Stimulated activated CD4-positive, alpha-beta T cell treated with anti-CD3 and anti-CD28 coated beads, Interleukin-4, amount 100 ng/mL, for 48 hours (primary cell): Measurements from ENCODE around the gene MAP1LC3A.

Source experiments
- DNase-seq, 2 donors: peaks; one replicate each; pipeline ENCODE4 v3.0.0-alpha.2; 2020; ENCODE audit warnings: low read depth in 2 of 2

The MAP1LC3A gene

DNA sequence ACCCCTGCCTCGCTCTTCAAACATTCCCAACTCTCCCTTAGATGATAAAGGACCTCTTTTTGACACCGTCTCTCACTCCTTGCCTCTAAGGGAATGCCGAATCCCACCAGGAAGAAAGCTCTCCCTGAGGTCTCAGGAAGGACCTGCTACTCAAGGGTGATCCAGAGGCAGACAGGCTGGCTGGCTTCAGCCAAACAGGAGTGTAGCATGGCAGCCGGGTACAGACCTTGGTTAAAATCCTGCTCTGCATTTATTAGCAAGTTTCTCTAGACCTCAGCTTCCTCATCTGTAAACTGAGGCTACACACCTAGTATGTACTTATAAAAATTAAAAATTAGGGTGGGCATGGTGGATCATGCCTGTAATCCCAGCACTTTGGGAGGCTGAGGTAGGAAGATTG is 17.2 kb downstream of the MAP1LC3A start:
- no peak for DNase-seq

DNA sequence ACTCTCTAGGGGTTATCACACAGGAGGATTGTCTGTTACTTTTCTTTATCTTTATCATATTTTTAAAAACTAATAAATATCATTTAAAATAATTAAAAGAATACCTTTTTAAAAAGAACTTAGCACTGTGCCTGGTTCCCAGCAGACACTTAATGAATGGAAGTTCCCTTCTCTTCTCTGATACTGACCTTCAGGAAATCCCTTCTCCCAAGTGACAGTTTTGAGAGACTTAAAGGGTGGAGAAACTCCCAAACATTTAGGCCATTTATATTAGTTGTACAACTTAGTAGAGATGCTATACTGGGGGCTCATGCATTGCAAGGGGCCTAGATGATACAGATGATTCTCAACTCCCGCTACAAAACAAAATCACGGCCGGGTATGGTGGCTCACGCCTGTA is 18.5 kb downstream of the MAP1LC3A start:
- no peak for DNase-seq

DNA sequence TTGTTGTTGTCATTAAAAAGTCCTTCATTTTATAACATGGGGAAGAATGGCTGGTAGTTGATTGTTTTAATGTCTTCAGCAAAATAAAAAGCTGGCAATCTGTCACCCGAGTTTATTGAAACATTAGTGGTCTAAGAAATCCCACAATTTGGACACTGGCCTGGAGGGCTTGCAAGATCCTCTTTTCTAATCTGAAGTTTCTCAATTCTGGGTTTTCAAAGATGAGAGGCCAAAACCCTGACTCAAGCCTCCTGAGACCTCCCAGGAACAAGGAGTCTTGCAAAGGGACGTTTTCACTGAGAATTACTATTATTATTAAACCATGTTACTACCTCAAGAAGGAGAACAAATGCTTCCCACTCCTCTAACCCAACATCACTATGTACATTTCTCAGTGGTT is 19.5 kb downstream of the MAP1LC3A start:
- no peak for DNase-seq

DNA sequence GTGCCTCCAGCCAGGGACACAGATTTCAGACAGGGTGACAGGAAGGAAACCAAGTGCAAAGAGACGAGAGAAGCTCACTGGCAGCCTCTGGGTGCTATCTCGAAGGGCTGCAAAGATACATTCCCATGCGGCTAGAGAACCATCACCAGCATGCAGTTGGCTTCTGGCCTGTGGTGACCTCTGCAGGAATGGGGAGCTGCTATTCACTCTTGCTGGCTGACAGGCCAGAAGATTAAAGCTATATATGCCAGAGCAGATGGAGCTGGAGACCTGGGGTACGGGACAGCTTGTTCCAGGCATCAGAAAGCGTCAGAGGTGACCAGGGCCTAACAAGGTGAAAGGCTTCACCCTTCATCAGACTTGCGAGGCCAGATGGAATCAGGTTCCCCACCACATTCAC is 20.0 kb downstream of the MAP1LC3A start:
- no peak for DNase-seq

DNA sequence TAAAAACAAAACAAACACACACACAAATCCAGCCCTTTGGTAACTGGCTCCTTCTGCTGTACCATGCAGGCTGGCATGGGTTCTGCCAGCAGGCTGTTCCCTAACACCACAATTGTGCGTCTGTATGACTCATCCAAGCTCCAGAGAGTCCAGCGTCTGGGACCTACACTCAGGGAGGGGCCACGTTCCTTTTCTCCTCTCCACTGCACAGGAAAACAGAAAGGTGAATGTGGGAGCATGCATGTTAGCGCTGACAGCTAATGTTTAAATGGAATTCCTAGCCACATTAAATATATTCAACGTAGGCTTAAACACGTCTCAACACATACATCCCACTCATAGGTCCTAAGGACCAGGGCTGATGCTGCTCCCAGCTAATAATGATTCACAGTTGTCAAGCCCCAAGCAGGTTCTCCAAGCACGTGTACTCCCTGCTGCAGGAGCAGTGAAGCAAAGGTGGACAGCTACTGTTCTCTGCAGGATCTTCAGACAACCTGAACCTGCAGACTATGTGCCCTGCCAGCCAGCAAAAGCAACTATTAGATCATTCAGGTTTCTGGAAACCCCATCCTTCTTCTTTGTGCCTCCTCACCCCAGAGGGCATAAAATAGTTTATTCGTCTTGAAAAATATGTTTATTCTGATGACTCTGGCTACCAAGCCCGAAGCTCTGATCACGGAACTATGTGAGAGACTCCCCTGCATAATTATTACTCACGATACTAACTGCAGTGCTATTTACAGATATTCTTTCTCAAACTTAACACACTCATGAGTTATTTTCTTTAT is 20.9 kb downstream of the MAP1LC3A start:
- DNase-seq = no peak

DNA sequence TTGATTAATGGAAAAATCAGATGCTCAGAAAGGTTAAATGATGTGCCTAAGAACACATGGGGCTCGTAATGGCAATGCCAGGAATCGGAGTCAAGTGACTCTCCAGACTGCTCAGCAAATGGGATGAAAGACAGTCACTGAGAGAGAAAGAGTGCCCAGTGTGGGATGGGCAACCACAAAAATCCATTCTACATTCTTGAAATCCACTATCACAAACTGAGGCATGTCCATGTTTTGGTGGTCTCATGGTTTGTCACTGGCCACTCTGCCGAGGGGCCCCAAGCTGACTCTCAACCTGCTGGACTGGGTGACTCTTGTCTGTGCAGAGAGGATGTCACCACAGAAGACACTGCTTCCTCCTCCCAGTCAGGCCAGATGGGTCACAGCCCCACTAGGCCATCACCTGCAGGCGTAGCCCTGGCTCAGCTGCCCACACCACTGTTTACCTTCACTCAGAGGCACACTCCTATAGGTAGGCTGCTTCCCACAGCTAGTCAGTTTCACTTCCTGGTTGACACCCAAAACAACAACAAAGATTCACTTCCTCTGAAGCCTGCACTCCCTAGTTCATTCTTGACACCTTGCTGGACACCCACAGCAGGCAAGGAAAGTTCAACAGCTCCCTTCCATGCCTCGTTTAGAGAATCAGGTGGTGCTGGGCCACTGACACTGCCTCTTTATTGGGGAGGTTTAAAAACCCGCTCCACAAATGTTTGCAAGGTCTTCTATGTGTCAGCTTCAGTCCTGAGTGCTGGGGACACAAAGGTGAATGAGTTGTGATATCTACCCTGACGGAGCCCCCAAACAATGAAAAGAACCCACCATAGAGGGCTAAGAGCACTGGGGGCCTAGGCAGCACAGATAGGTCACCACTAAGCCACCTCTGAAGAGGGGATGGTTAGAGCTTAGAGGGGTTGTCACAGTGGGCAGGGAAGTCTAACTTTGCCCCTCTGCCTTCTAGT is 21.7 kb downstream of the MAP1LC3A start:
- DNase-seq = no peak

DNA sequence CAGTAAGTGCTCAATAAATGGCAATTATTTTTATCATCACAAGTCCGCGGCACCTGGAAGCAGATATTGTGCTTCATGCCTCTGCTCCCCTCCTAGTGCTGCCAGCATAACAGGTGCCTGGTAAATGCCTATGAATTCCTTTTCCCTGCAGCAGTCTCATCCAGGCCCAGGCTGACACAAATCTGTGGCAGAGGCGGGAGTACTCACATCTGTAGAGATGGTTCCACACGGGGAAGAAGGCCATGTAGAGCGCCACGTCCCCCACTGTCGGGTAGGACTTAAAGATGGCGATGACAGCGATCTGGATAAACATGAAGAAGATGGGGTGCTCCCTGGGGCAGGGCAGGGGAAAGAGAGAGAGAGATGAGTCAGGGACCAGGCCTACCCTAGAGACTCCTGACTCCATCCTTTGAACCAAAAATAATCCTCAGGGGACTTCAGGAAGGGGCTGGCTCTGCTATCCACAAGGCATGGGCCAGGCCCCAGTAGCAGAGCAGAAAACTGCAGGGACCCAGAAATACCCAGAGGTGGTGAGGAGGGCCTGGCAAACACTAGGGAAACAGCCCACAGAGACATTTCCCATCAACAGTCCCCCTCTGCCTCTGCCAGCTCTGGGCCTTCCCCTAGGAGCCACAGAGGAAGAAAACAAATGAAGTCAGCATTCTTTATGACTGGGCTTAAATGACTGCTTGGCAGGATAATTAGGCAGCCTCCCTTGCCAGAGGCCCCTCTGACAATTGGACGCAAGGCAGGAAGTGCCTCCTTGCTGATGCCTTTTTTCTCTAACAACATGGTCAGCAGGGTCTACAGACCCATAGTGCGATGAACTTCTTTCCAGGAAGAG is 23.0 kb downstream of the MAP1LC3A start:
- peak in 1 of 2 donors; percentile 30 for DNase-seq

DNA sequence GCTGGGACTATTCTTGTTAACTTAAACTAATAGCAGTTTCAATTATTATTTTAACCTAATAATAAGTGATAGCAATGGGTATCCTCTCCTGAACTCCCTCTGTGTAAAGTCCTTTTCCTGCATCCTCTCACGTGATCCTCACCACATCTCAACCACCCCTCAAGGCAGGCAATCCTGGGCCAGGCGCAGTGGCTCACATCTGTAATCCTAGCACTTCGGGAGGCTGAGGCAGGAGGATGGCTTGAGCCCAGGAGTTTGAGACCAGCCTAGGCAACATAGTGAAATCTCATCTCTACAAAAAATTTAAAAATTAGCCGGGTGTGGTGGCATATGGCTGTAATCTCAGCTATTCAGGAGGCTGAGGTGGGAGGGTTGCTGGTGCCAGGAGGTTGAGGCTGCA is 23.7 kb downstream of the MAP1LC3A start:
- no peak for DNase-seq

DNA sequence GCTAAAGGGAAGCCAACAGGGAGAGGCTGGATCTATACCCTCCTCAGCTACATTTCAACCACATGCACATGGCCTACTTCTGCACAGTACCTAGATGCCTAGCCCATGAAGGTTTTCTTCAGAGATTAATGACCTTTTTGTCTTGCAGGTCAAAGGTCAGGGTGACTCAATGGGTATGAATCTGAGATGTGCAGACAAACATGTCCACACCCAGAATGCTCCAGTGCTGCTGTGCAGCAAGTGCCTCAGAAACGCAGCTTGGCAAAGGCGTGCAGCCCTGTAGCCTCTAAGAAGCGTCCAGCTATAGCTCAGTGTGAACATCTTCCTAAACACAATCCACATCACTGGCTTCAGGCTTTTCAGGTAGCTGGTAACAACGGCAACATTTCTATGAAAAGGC is 24.4 kb downstream of the MAP1LC3A start:
- DNase-seq = no peak

DNA sequence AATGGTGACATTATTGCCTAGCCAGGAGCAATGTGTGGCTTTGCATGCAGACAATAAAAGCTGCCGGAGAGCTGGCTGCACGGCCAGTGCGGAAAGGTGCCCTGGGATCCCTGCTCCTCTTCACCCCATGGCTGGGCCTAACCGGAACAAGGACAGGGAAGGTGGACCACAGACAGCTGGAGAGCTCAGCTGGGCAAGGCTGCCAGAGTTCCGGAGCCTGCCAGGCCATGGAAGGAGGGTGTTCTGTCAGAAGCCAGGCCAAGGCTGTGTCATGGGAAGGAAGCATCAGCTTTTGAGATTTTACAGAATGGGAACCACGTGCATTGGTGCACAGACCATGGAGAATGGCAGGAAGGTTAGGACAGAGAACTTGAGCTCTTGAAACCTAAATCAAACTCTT is 25.0 kb downstream of the MAP1LC3A start:
- no peak for DNase-seq

DNA sequence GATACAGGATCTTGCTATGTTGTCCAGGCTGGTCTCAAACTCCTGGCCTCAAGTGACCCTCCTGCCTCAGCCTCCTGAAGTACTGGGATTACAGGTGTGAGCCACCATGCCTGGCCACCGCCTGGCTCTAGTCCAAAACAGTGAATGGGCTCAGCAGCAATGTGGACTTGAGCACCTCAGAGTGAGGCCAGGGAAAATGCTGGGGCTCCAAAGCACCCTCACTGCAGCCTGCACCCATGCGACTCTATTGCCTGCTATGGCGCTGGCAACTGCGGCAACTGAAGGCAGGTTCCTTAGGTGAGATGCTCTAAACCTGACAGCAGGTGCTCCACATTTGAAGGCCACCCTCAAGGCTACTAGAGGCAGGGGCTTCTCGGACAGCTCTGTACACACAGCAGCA is 26.5 kb downstream of the MAP1LC3A start:
- DNase-seq = no peak

DNA sequence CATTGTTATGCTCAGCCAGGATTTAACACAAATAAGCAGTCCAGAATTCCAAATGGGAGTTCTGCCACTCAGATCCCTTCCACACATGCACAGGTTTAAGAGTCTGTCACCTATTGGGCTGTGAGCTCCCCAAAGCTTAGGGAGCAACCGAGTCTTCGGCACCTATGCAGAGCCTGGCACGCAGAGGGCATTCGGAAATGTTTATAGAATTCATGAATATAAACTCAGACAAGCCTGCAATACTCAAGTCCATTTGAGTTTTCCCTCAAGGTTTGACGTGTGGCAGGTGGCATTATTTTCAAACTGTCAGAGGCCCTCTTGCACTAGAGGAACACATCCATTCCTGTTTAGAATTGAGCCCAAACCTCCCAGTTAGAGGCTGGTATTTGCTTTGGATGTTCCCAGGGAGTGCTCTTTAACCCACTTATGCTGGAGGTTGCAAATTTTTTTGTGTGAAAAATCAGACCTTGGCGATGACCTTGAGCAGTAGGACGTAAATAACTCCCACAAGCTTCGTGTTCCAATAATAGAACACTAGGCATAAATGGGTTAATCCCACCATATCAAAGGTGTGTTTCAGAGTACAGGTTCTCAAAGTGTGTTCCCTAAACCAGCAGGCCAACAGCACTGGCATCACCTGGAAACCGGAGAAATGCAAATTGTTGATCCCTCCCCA is 28.1 kb downstream of the MAP1LC3A start:
- no peak for DNase-seq

DNA sequence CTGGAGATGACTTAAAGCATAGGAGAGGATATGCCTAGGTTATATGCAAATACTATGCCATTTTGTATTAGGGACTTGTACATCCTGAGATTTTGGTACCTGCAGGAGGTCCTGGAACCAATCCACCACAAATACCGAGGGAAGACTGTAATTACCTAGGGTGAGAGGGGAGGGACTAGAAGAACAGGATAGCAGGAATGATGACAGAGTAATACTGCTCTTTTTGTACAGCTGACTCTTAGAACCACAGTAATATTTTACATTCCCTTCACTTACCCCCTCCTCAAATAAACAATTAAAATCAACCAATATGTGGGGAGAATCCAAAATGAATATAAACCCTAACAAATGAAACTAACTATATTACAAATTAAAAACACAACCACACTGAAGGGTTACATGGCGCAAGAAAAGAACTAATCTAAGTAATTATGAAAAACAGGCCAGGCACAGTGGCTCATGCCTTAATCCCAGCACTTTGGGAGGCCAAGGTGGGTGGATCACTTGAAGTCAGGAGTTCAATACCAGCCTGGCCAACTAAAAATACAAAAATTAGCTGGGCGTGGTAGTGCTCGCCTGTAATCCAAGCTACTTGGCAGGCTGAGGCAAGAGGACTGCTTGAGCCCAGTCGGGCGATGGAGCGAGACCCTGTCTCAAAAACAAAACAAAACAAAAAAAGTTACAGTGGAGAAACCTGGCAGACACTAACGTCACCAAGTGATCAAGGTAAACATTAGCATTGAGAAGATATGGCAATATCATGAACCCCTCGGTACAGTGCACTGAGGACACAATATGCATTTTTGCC is 37.1 kb downstream of the MAP1LC3A start:
- no peak for DNase-seq

DNA sequence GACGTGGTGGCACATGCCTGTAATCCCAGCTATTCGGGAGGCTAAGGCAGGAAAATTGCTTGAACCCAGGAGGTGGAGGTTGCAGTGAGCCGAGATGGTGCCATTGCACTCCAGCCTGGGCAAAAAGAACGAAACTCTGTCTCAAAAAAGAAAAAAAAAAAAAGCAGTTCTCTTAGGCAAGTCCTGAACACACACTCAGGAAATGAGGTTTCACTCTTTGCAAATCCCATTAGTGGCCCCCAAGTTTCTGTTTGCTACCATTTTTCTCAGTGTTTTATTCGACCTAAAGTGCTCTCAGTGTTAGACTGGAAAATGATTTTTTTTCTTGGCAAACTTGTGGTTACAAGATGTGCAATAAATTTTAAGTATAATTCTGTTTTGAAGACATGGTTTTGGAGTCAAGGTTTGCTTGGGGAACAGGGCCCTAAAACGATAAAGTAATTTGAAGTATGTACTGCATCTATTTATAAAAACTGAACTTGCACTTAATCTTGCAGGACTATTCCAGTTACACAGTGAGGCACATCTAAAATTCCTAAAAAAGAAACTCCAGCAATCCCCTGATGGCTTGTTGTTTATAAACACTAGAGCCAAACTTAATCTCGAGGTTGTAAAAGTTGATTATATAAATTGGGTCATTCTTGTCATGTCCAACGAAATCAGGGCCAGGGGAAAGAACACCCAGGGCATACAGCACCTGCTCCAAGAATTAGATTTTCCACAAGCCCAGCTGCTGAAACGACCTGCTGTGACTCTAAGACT is 42.6 kb downstream of the MAP1LC3A start:
- no peak for DNase-seq

DNA sequence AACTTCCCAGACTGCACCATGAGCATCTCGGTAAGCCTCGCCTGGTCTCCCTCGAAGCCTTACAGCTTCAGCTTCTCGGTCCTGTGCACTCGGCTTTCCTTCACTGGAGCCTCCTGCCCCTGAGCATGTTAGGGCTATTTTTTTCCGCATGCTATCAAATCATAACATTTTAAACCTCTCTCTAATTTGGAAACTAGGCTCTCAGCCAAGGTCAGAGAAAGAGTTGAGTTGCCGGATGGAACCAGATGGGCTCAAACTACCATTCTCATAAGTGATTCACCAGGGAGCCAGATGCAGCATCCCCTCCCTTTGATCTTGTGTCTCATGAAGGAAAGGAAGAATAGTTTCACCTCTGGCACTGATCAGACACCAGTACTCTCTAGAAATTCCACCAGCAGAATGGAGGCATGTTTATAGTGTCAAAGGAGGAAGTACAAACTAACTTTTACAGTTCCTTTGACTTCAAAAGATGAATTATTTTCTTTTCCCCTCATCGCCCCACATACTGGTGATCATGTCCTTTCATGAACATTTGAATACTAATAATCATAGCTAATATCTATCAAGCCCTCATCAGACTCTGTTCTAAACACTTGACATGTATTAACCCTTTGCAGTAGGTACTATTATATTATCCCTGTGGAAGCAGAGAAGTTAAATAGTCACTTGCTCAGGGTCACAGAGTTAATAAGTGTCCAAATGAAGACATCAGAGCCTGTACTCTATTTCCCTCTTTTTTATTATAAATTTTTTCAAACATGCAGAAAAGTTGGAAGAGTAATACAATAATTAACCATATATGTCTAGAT is 46.7 kb downstream of the MAP1LC3A start:
- no peak for DNase-seq

DNA sequence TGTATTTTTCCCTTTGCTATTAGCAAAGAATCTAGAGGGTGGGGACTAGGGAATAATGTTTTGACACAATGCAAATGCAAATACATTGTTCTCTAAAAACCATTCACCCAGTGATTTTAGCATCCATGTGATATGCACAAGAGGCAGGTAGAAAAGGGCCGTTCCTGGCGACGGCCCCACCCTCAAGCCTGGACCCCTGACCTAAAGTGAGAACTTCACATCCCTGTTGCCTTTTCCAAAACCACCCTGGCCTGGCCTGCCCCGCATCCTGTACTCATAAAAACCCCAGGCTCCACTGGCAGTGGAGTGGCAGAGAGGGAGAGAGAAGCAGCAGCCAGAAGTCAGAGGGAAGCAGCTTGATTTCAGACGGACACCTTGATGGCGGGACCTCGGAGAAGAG is 48.5 kb downstream of the MAP1LC3A start:
- DNase-seq = no peak
